HG03060 (cell line): ENCODE measurements around the gene TENM4.

Experiments used
- ATAC-seq: cut with Tn5 transposase; IDR thresholded peaks from one replicate; pipeline ENCODE4 v1.9.1; 2021; ENCODE audit warnings: low read depth, moderate number of reproducible peaks; ENCODE audit not compliant: unreplicated experiment

TENM4 gene

GRCh38 chr11:78752494-78752893, 688.3 kb downstream of the TENM4 start:
- no peak for ATAC-seq

- ATAC-seq = no peak
Observed at GRCh38 chr11:78748918-78749690, 691.7 kb downstream of the TENM4 start.

DNA sequence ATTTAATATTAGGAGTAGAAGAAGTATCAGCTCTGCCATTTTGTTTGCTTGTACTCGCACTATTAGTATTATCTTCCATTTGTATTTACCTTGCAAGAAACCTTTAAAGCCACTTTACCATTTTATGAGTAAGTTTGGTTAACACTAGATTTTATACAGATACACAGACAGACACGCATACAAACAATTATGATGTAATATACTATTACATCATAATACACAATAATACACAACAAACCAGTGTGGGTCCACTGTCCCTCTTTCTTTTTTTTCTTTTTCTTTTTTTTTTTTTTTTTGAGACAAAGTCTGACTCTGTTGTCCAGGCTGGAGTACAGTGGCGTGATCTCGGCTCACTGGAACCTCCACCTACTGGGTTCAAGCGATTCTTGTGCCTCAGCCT, 695.9 kb downstream of the TENM4 start:
- ATAC-seq = no peak

DNA sequence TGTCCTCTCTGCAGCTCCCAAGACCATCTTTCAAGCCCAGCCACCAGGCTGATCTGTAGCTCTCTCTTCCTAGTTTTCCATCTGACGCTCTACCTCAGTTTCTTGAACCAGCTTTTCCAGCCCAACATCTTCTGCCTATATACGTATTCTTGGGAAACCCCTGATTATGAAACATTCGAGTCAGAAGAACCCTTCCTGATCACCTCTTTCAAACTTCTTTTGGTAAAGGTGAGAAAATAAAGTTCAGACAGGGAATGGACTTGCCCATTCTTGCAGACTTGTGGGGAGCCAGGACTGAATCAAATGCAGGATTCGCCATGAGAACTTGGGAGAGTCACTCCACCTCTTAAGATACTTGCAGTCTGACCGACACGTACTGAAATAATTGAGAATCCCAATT, 696.6 kb downstream of the TENM4 start:
- ATAC-seq = no peak

GRCh38 chr11:78742430-78742829, 698.4 kb downstream of the TENM4 start:
- no peak for ATAC-seq

DNA sequence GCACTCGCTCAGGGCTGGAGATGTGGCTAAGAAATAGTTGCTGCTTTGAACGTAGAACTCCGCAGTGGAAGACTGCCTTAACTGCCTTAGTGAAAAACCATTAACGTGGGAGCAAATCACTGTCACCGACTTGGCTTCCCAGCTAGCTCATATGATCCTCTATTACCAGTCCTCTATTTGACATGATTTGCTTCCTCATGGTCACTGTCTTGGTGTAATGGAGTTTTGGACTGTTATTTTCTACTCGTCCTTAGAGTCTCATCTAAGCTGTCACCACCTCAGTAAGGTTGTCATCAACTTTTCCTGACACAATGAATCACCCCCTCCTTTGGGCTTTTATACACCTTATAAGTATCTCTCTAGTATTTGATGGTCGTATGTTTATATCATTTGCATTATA, 699.1 kb downstream of the TENM4 start:
- ATAC-seq = no peak

- no peak for ATAC-seq
Observed at GRCh38 chr11:78740199-78741071, 700.4 kb downstream of the TENM4 start.

- no peak for ATAC-seq
Observed at GRCh38 chr11:78737891-78738290, 702.9 kb downstream of the TENM4 start.

DNA sequence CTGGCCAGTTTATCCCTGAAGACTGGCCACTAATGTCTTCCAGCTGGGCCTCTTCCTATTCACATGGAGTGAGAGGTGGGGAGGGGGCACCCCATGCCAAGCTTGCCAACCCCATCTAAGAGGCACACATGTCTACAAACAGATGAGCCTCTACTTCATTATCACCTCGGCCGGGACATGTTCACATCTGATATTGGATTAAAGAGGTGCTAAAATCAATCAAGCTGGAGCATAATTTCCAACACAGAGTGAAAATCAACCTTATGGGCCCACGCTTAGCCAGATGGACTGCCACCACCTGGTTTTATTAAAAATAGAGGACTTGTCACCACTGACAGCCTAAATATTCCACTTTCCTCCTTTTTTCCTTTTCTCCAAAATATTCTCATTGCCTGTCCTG, 703.5 kb downstream of the TENM4 start:
- no peak for ATAC-seq

GRCh38 chr11:78735711-78736110, 705.1 kb downstream of the TENM4 start:
- no peak for ATAC-seq

- no peak for ATAC-seq
Observed at GRCh38 chr11:78733031-78733430, 707.8 kb downstream of the TENM4 start.

DNA sequence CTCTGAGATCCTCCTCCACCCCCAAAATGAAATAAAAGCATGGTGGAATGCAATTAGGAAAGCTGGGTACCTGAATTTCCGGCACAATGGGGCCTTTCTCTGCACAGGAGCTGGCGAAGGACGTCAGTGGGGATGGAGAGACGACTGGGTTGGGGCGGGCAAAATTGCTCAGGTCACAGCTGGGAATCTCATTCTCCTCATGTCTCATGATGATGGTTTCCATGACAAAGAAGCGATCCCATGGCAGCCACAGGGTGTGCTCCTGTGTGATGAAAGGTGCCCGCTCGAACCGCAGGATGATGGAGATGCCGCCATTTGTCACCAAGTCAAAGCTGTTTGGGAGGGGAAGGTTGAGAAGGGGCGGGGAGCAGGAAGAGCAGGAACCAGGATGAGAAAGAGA, 708.6 kb downstream of the TENM4 start:
- ATAC-seq = no peak

DNA sequence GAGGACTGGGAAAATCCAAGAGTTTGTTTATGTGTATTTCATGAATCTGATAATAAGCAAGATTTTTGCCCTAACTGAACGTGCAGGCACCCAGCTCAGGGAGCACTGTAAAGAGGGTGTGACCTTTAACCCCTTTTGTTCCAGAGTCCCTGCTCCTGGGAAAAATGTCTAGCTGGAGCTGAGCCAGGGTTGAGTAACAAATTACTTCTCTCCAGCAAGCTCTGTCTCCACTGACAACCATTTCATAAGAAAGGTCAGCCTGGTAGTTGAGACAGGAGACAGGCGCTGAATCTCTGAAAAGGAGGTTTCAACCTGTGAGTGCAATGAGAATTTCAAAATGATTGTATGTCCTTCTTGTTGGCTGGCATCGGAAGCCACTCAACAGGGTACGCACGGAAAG, 709.8 kb downstream of the TENM4 start:
- no peak for ATAC-seq

- no peak for ATAC-seq
Observed at GRCh38 chr11:78730267-78730824, 710.5 kb downstream of the TENM4 start.

- no peak for ATAC-seq
Observed at GRCh38 chr11:78727816-78728215, 713.0 kb downstream of the TENM4 start.

DNA sequence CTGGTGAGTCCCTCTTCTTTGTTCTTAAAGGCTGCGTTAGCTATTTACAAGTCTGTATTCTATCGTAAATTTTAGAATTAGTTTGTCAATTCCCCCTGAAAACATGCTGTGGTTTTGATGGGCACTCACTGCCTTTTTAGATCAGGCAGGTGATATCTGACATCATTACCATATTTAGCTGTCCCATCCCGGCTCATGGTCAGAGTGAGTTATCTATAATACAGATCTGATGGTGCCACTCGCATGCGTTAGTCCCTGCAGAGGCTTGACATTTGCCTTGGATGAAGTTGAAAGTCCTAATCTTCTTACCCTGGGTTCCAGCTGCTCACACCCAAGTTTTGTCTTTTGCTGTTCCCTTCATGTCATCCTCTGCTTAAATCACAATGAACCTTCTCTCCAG, 715.6 kb downstream of the TENM4 start:
- ATAC-seq = no peak

GRCh38 chr11:78722786-78723185, 718.0 kb downstream of the TENM4 start:
- no peak for ATAC-seq

DNA sequence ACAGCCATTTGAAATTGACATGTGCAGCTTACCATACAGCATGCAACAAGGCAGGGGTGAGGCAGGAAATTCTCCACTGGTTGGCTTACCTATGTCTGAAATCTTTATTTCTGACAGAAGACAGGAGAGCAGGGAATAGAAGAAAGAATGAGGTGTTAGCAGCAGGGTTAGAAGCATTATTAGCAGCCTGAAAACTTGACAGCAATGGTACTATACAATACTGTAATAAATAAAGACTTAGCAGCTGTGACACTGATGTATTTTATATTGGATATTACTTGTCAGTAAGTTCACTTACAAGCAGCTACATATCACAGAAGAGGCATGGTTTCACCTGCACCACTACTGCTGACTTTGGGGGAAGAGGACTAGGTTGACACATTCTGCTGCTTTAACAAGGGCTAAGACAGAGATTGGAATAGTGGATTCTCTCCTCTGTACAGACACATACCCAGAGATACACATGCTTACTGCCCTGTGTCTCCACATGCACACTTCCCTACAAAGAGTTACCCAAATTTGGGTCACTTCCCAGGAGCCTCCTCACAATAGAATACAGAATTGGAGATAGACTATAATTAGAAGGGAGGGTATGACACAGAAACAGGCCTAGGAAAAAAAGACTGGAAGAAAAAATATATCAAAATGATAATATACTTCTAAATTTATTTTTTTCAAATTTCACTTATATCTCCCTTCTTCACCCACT, 720.4 kb downstream of the TENM4 start:
- ATAC-seq = no peak

DNA sequence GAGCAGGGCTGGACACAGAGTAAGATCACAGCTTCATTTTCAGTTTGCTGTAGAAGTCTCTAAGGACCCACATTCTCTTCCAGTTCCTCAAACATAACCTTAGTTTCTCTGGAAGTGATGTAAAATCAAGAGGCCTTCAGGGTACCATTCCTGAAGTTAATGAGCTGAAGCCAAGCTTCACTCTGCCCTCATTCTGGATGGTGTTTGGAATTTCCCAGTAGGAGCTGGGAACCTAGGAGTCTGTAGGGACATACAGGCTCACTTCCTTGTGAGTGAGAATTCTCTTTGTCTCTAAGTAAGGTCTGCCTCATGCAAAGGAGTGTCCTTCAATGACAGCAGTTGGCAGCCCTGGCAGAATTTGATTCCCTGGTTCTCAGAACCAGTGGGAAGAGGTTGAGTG, 723.8 kb downstream of the TENM4 start:
- ATAC-seq = no peak

- no peak for ATAC-seq
Observed at GRCh38 chr11:78715639-78716311, 725.1 kb downstream of the TENM4 start.
